SK-N-SH treated with all-trans-retinoic acid at 6 μM for 48 hours (cell line): ENCODE measurements around the gene BTNL3.

ENCODE experiments used
- ATAC-seq: fragments of 200-7000 bp; cut with Tn5 transposase; 3 replicates; pipeline ENCODE4 v1.9.1; 2020; ENCODE audit warnings: mild to moderate bottlenecking, moderate library complexity
- ARNTL ChIP-seq: fragments of 450-650 bp; formaldehyde crosslinking; IDR thresholded peaks from 2 replicates; pipeline ENCODE4 v1.5.0; 2020; ENCODE audit warnings: low read depth, mild to moderate bottlenecking, moderate library complexity, borderline replicate concordance
- BACH2 ChIP-seq: fragments of 250-450 bp; sonication (Bioruptor Pico); IDR thresholded peaks from 2 replicates; pipeline ENCODE4 v1.9.0; 2021; ENCODE audit warnings: mild to moderate bottlenecking, borderline replicate concordance
- CREB5 ChIP-seq: fragments of 250-450 bp; sonication (Bioruptor Pico); IDR thresholded peaks from 2 replicates; pipeline ENCODE4 v1.5.1; 2020; ENCODE audit warnings: low read depth, mild to moderate bottlenecking, moderate library complexity
- CSDC2 ChIP-seq: fragments of 250-450 bp; sonication (Bioruptor Pico); IDR thresholded peaks from 2 replicates; pipeline ENCODE4 v1.5.0; 2020; ENCODE audit warnings: mild to moderate bottlenecking, moderate library complexity
- ESRRG ChIP-seq: fragments of 250-450 bp; sonication (Bioruptor Pico); IDR thresholded peaks from 2 replicates; pipeline ENCODE4 v1.6.1; 2021; ENCODE audit warnings: mild to moderate bottlenecking
- GLIS3 ChIP-seq: fragments of 250-450 bp; sonication (Bioruptor Pico); IDR thresholded peaks from 2 replicates; pipeline ENCODE4 v1.5.0; 2020; ENCODE audit warnings: mild to moderate bottlenecking, moderate library complexity
- ISL1 ChIP-seq: fragments of 250-450 bp; sonication (Bioruptor Pico); IDR thresholded peaks from 2 replicates; pipeline ENCODE4 v2.1.2; 2022; ENCODE audit warnings: mild to moderate bottlenecking, moderate library complexity
- OSR1 ChIP-seq: fragments of 250-450 bp; sonication (Bioruptor Pico); IDR thresholded peaks from 2 replicates; pipeline ENCODE4 v1.8.0; 2022; ENCODE audit warnings: moderate library complexity, mild to moderate bottlenecking, inconsistent platforms
- PATZ1 ChIP-seq: fragments of 250-450 bp; sonication (Bioruptor Pico); IDR thresholded peaks from 2 replicates; pipeline ENCODE4 v1.8.0; 2020; ENCODE audit warnings: mild to moderate bottlenecking, moderate library complexity, borderline replicate concordance
- POU6F1 ChIP-seq: fragments of 250-450 bp; sonication (Bioruptor Pico); IDR thresholded peaks from 2 replicates; pipeline ENCODE4 v1.8.0; 2021; ENCODE audit warnings: low read depth, mild to moderate bottlenecking, moderate library complexity, borderline replicate concordance
- PPARA ChIP-seq: fragments of 250-450 bp; sonication (Bioruptor Pico); IDR thresholded peaks from 2 replicates; pipeline ENCODE4 v1.5.0; 2020; ENCODE audit warnings: mild to moderate bottlenecking, borderline replicate concordance
- RARB ChIP-seq: fragments of 250-450 bp; sonication (Bioruptor Pico); IDR thresholded peaks from 2 replicates; pipeline ENCODE4 v1.8.0; 2021; ENCODE audit warnings: mild to moderate bottlenecking, moderate library complexity
- SNAI2 ChIP-seq: fragments of 250-450 bp; sonication (Bioruptor Pico); IDR thresholded peaks from 2 replicates; pipeline ENCODE4 v1.5.0; 2020; ENCODE audit warnings: mild to moderate bottlenecking, moderate library complexity
- TCF4 ChIP-seq: fragments of 250-450 bp; sonication (Bioruptor Pico); IDR thresholded peaks from 2 replicates; pipeline ENCODE4 v1.8.0; 2021; ENCODE audit warnings: mild to moderate bottlenecking, moderate library complexity, borderline replicate concordance
- TOX ChIP-seq: fragments of 250-450 bp; sonication (Bioruptor Pico); IDR thresholded peaks from 2 replicates; pipeline ENCODE4 v1.8.0; 2021; ENCODE audit warnings: mild to moderate bottlenecking, moderate library complexity, borderline replicate concordance
- TSHZ2 ChIP-seq: fragments of 250-450 bp; sonication (Bioruptor Pico); IDR thresholded peaks from 2 replicates; pipeline ENCODE4 v1.5.0; 2020; ENCODE audit warnings: mild to moderate bottlenecking, moderate library complexity
- ZC3H10 ChIP-seq: fragments of 250-450 bp; sonication (Bioruptor Pico); IDR thresholded peaks from 2 replicates; pipeline ENCODE4 v1.5.1; 2021; ENCODE audit warnings: mild to moderate bottlenecking, moderate library complexity
- ZFP3 ChIP-seq: fragments of 250-450 bp; sonication (Bioruptor Pico); IDR thresholded peaks from 2 replicates; pipeline ENCODE4 v1.5.0; 2020; ENCODE audit warnings: mild to moderate bottlenecking, moderate library complexity
- ZFP30 ChIP-seq: fragments of 450-650 bp; formaldehyde crosslinking; IDR thresholded peaks from 2 replicates; pipeline ENCODE4 v1.5.0; 2022; ENCODE audit warnings: mild to moderate bottlenecking, moderate library complexity
- ZNF70 ChIP-seq: fragments of 450-650 bp; formaldehyde crosslinking; IDR thresholded peaks from 2 replicates; pipeline ENCODE4 v1.5.0; 2020; ENCODE audit warnings: mild to moderate bottlenecking, moderate library complexity

Gene BTNL3

GRCh38 chr5:180969406-180969805 lies 19.2 kb upstream of the BTNL3 start (continued):
- TF ChIP-seq POU6F1: no peak
- no peak for TF ChIP-seq TCF4
- TF ChIP-seq CSDC2 (CRISPR knock-in tag): no peak

GRCh38 chr5:180970336-180970735 lies 18.3 kb upstream of the BTNL3 start:
- TF ChIP-seq TOX (no peak), ZFP30 (no peak), PPARA (CRISPR knock-in tag) (no peak), RARB (no peak), ZC3H10 (CRISPR knock-in tag) (no peak), SNAI2 (CRISPR knock-in tag) (no peak), BACH2 (CRISPR knock-in tag) (no peak), ISL1 (CRISPR knock-in tag) (no peak), CREB5 (CRISPR knock-in tag) (no peak), POU6F1 (no peak), ESRRG (CRISPR knock-in tag) (no peak), ZFP3 (CRISPR knock-in tag) (no peak), CSDC2 (CRISPR knock-in tag) (no peak)
- ATAC-seq: no peak

GRCh38 chr5:180970875-180971274 lies 17.8 kb upstream of the BTNL3 start:
- TF ChIP-seq GLIS3 (CRISPR knock-in tag) (no peak), SNAI2 (CRISPR knock-in tag) (no peak), OSR1 (CRISPR knock-in tag) (no peak), RARB (no peak), CREB5 (CRISPR knock-in tag) (no peak), POU6F1 (no peak), ARNTL (CRISPR knock-in tag) (no peak), ESRRG (CRISPR knock-in tag) (no peak), PATZ1 (CRISPR knock-in tag) (no peak), ZNF70 (no peak)
- ATAC-seq: no peak

GRCh38 chr5:180974612-180975315 lies 13.9 kb upstream of the BTNL3 start:
- ATAC-seq: no peak
- no peak for TF ChIP-seq TSHZ2 (CRISPR knock-in tag)
- TF ChIP-seq PPARA (CRISPR knock-in tag): no peak
- no peak for TF ChIP-seq ZFP3 (CRISPR knock-in tag)
- no peak for TF ChIP-seq TOX
- TF ChIP-seq CSDC2 (CRISPR knock-in tag): no peak
- no peak for TF ChIP-seq POU6F1
- no peak for TF ChIP-seq ZNF70
- TF ChIP-seq CREB5 (CRISPR knock-in tag): no peak
